Gastrocnemius medialis (tissue), 4 donors: ENCODE results near the gene APOBEC3C. TPM values are rescaled to one million over a fixed set of nuclear protein-coding genes. Genes with fewer than 3 reads are reported as not detected.
"Not testable (repeated sequence)": the region's sequence is repeated elsewhere in the genome, so short reads cannot be mapped to it uniquely, and the experiment has no call there.

Experiments used
- ATAC-seq, 2 donors: fragments of 150-250 bp; one replicate each; pipeline ENCODE4 v1.9.1; 2016
- DNase-seq, 2 donors: peaks; one replicate each; pipeline ENCODE4 v3.0.0-alpha.2; 2019
- H3K27ac ChIP-seq, 4 donors: fragments of 200-600 bp; sonication (generic); 1 replicate in 1 of 4; 2 replicates in 3 of 4; pipeline ENCODE4 v1.5.1; 2016 to 2018; ENCODE audit warnings: mild to moderate bottlenecking in 2 of 4, moderate library complexity in 1 of 4
- H3K27me3 ChIP-seq, 3 donors: fragments of 200-600 bp; sonication (generic) in 2 of 3; 1 replicate in 1 of 3; 2 replicates in 2 of 3; pipeline versions ENCODE4 v1.5.1 to v1.6.0; 2016 to 2019; ENCODE audit warnings: mild to moderate bottlenecking in 1 of 3, moderate library complexity in 1 of 3
- H3K36me3 ChIP-seq, 2 donors: fragments of 200-600 bp; sonication (generic) in 1 of 2; one replicate each; pipeline ENCODE4 v1.5.1; 2017 to 2018
- H3K4me1 ChIP-seq, 2 donors: fragments of 200-600 bp; sonication (generic) in 1 of 2; one replicate each; pipeline ENCODE4 v1.5.1; 2016 to 2017; ENCODE audit warnings: mild to moderate bottlenecking in 2 of 2
- H3K4me3 ChIP-seq, 4 donors: fragments of 200-600 bp; sonication (generic) in 3 of 4; 1 replicate in 1 of 4; 2 replicates in 3 of 4; pipeline ENCODE4 v1.5.1; 2016 to 2019; ENCODE audit warnings: mild to moderate bottlenecking in 2 of 4
- H3K9me3 ChIP-seq, 3 donors: fragments of 200-600 bp; sonication (generic) in 2 of 3; 1 replicate in 1 of 3; 2 replicates in 2 of 3; pipeline ENCODE4 v1.5.1; 2016 to 2019
- CTCF ChIP-seq, 5 experiments: fragments of 450-650 bp in 3 of 5; fragments of 200-600 bp in 2 of 5; sonication (generic) in 2 of 5; IDR thresholded peaks in 4 of 5; conservative IDR thresholded peaks in 1 of 5; 1 replicate in 4 of 5; 2 replicates in 1 of 5; pipeline ENCODE4 v1.5.1; 2016 to 2019; ENCODE audit warnings: antibody characterized with exemption in 5 of 5, mild to moderate bottlenecking in 3 of 5, moderate library complexity in 3 of 5
- POLR2A ChIP-seq, 2 donors: fragments of 450-650 bp; IDR thresholded peaks; one replicate each; pipeline ENCODE4 v1.6.1; 2017; ENCODE audit warnings: antibody characterized with exemption in 2 of 2, mild to moderate bottlenecking in 2 of 2, moderate library complexity in 2 of 2
- in situ Hi-C, 4 donors: fragments of 200-750 bp; cut with MboI; loops; one replicate each; pipeline versions ENCODE4 v1.15.0 to v1.8.0; 2017; ENCODE audit warnings: low sequenced_read_pairs in 4 of 4
- intact Hi-C: fragments of 100-400 bp; cut with DNase I; formaldehyde crosslinking; loops from one replicate; pipeline ENCODE4 v1.15.1; 2023; ENCODE audit warnings: low total_unique reads
- total RNA-seq, 4 donors: library from RNA; depleted of rRNA; stranded (reverse); fragments of >200 nt; gene quantifications; one replicate each; pipeline versions ENCODE4 v1.1.0 to v1.2.3, GENCODE V29; 2016

The APOBEC3C gene
- total RNA-seq, 4 donors from 2014 or later = 0.58 to 1.5 (median 1.0) TPM

GRCh38 chr22:38997518-38997917 lies 16.5 kb upstream of the APOBEC3C start:
- in situ Hi-C loops = loop anchor here in 1 of 4 donors (5.0 kb wide), 1 partner anchor 40 kb away; the partner anchor contains the start of gene APOBEC3A
- TF ChIP-seq POLR2A (IDR thresholded peaks at IDR 0.05) (no peak), CTCF (IDR thresholded peaks at IDR 0.05 in 4 of 5, conservative IDR thresholded peaks at IDR 0.05 in 1 of 5) (no peak)
- ATAC-seq = no peak

DNA sequence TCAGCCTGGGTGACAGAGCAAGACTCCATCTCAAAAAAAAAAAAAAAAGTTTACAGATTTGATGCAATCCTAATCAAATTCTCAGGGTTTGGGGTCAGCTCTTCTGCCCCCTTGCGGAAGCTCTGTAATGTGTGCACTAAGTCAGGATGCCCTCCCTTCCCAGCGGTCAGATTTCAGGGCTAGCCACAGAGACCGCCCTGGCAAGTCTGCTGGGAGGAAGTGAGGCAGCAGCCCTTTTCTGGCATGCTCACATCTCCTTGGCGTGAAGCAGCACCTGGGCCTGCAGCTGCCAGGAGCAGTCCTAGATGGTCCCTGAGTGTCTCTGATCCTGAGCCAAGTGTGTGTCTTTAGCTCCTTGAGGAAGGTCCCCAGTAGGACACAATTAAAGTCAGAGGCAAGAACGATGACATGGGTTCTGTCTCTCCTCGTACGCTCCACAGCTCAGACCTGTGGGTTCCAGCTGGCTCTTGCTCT lies 10.9 kb upstream of the APOBEC3C start:
- DNase-seq (peak; percentile 27 to 43), ATAC-seq (peak; percentile 68 to 77)
- H3K36me3 ChIP-seq = no peaks in the 10 kb centered on the region
- H3K27ac ChIP-seq = no peak overlapping the region
- H3K9me3 ChIP-seq = no peaks in the 10 kb centered on the region
- no peak overlapping the region for H3K4me3 ChIP-seq
- in situ Hi-C loops (loop anchor here in 3 of 4 donors (5.0 to 10.0 kb wide), 2 partner anchors 136 to 138 kb away; no protein-coding TSS in a partner anchor), intact Hi-C loops (loop anchor here (1.0 to 5.0 kb wide), 2 partner anchors 76 to 133 kb away; no protein-coding TSS in a partner anchor)
- H3K4me1 ChIP-seq = no peaks in the 10 kb centered on the region
- TF ChIP-seq CTCF (IDR thresholded peaks at IDR 0.05 in 4 of 5, conservative IDR thresholded peaks at IDR 0.05 in 1 of 5) (peak; percentile 49 to 75 (median 65)), POLR2A (IDR thresholded peaks at IDR 0.05) (no peak)
- peaks cover 0 to 5% (median 0%) of the 10 kb centered on the region in 3 donors for H3K27me3 ChIP-seq

More at GRCh38 chr22:38997518-38997917, 16.5 kb upstream of the APOBEC3C start:
- no peak overlapping the region for H3K4me3 ChIP-seq
- no peaks in the 10 kb centered on the region for H3K36me3 ChIP-seq
- DNase-seq = no peak
- H3K27ac ChIP-seq = no peak overlapping the region
- no peaks in the 10 kb centered on the region for H3K9me3 ChIP-seq
- no peaks in the 10 kb centered on the region for H3K4me1 ChIP-seq
- intact Hi-C loops = no loop called here
- H3K27me3 ChIP-seq = peaks cover 9 to 30% (median 13%) of the 10 kb centered on the region in 3 donors

- in situ Hi-C loops = loop anchor here in 1 of 4 donors (10.0 kb wide), 1 partner anchor 142 kb away; no protein-coding TSS in a partner anchor
Observed at GRCh38 chr22:39007177-39007576, 6.9 kb upstream of the APOBEC3C start.

DNA sequence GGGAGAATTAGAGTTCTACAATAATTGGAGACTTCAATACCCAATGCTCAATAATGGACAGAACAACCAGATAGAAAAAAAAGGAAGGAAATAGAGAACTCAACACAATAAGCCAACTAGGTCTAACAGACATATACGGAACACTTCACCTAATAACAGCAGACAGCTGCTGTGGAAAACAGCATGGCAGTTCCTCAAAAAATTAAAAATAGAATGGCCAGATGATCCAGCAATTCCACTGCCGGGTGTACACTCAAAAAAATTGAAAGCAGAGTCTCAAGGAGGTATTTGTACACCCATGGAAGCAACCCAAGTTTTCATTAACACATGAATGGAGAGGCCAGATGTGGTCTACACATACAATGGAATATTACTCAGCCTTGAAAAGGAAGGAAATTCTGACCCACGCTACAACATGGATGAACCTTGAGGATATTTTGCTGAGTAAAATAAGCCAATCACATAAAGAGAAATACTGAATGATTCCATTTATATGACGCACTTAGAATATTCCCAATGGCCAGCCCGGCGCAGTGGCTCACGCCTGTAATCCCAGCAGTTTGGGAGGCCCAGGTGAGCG lies 5.7 kb upstream of the APOBEC3C start:
- not testable (repeated sequence) for DNase-seq, H3K9me3 ChIP-seq, H3K27ac ChIP-seq, ATAC-seq, H3K4me3 ChIP-seq, H3K27me3 ChIP-seq, H3K36me3 ChIP-seq, H3K4me1 ChIP-seq
- intact Hi-C loops (loop anchor here (5.0 kb wide), 1 partner anchor 114 kb away; no protein-coding TSS in a partner anchor), in situ Hi-C loops (loop anchor here in 1 of 4 donors (10.0 kb wide), 1 partner anchor 144 kb away; no protein-coding TSS in a partner anchor)

More at GRCh38 chr22:39007177-39007576, 6.9 kb upstream of the APOBEC3C start:
- no peak for DNase-seq
- Histone ChIP-seq H3K4me3 (no peak overlapping the region), H3K4me1 (no peaks in the 10 kb centered on the region), H3K27ac (no peak overlapping the region), H3K9me3 (no peaks in the 10 kb centered on the region), H3K27me3 (no peaks in the 10 kb centered on the region), H3K36me3 (no peaks in the 10 kb centered on the region)
- intact Hi-C loops = loop anchor here (5.0 kb wide), 1 partner anchor 115 kb away; no protein-coding TSS in a partner anchor
- no peak for ATAC-seq
- TF ChIP-seq CTCF (IDR thresholded peaks at IDR 0.05 in 4 of 5, conservative IDR thresholded peaks at IDR 0.05 in 1 of 5) (no peak), POLR2A (IDR thresholded peaks at IDR 0.05) (no peak)

DNA sequence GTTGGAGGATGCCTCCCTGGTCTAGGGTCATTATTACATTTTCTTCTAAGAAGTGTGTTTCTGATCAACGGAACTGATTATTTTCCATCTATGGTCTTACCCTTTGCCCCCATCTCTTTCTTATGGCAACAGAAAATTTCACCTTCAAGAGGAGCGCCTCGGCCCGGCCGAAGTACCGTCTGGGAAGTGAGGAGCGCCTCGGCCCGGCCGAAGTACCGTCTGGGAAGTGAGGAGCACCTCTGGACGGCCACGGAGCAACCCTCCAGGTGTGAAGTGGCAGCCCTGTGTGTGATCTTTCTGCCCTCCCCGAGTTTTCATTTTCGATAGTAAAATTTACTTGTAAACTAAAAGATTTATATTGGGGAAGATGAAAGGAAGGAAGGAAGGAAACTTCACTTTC lies 3.1 kb upstream of the APOBEC3C start:
- Histone ChIP-seq H3K36me3 (no peaks in the 10 kb centered on the region), H3K27ac (no peak overlapping the region), H3K4me1 (no peaks in the 10 kb centered on the region), H3K27me3 (no peaks in the 10 kb centered on the region), H3K9me3 (no peaks in the 10 kb centered on the region), H3K4me3 (no peak overlapping the region)
- intact Hi-C loops = no loop called here
- TF ChIP-seq POLR2A (IDR thresholded peaks at IDR 0.05) = no peak
- no peak for TF ChIP-seq CTCF (IDR thresholded peaks at IDR 0.05 in 4 of 5, conservative IDR thresholded peaks at IDR 0.05 in 1 of 5)
- in situ Hi-C loops = loop anchor here in 1 of 4 donors (5.0 kb wide), 1 partner anchor 111 kb away; no protein-coding TSS in a partner anchor
- no peak for DNase-seq
- ATAC-seq = no peak
